GM19035 (cell line): Measurements from ENCODE around the gene PPM1J.
"Not testable (repeated sequence)": the region's sequence is repeated elsewhere in the genome, so short reads cannot be mapped to it uniquely, and the experiment has no call there.

ENCODE experiments used
- ATAC-seq: cut with Tn5 transposase; IDR thresholded peaks from one replicate; pipeline ENCODE4 v1.9.1; 2021; ENCODE audit not compliant: unreplicated experiment

Gene PPM1J

DNA sequence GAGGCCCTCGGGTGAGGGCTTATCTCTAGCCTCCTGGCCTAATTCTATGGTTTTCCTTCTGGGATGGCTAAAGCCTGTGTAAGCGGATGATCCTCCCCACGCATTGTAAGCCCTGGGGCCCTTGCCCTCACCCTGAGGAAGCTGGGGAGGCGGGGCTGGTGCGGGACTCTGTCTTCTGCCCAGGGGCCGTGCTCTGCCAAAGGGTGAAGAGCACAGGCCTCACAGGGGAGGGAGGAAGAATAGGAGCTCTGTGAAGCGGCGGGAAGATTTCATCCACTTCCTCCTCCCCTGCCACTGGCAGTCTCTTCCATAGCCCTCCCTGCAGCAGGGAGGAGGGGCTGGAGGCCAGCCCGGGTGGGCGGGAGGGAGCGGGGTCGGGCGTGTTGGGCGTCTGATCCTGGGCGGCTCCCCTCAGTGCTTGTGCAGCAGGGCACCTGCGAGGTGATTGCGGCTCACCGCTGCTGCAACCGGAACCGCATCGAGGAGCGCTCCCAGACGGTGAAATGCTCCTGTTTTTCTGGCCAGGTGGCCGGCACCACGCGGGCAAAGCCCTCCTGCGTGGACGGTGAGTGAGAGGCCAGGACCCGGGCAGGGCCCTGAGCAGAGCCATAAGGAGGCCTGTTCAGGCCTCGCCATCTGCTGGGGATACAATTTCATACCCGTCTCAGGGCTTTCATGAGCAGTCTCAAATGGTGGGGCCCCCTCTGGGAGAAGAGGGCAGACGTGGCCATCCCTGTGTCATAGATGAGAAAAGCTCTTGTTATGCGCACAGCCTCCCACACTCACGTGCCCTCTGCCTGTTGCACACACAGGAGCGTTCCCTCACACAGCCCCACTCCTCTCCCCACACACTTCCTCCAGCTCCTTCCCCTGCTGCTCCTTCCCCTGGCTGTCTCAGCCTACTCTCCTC lies 7.7 kb upstream of the PPM1J start:
- ATAC-seq, result no peak

- no peak for ATAC-seq
These were observed 6.9 kb upstream of the PPM1J start for GRCh38 chr1:112721966-112722524.

DNA sequence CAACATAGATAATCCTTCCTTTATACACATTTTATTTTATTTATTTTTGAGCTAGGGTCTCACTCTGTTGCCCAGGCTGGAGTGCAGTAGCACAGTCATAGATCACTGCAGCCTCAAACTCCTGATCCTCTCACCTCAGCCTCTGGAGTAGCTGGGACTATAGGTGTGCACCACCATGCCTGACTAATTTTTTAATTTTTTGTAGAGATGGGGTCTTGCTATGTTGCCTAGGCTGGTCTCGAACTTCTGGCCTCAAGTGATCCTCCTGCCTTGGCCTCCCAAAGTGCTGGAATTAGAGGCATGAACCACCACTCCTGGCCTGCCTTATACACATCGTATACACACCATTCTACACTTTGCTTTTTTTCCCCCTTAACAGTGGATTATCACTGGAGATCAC lies 6.2 kb upstream of the PPM1J start:
- ATAC-seq, result not testable (repeated sequence)

- no peak for ATAC-seq
These were observed 5.7 kb upstream of the PPM1J start for GRCh38 chr1:112720800-112721199.

- ATAC-seq, result no peak
These were observed 4.6 kb upstream of the PPM1J start for GRCh38 chr1:112719706-112720105.

- ATAC-seq, result no peak
These were observed 3.7 kb upstream of the PPM1J start for GRCh38 chr1:112718691-112719418.

- ATAC-seq, result no peak
These were observed 2.2 kb upstream of the PPM1J start for GRCh38 chr1:112717263-112717873.

DNA sequence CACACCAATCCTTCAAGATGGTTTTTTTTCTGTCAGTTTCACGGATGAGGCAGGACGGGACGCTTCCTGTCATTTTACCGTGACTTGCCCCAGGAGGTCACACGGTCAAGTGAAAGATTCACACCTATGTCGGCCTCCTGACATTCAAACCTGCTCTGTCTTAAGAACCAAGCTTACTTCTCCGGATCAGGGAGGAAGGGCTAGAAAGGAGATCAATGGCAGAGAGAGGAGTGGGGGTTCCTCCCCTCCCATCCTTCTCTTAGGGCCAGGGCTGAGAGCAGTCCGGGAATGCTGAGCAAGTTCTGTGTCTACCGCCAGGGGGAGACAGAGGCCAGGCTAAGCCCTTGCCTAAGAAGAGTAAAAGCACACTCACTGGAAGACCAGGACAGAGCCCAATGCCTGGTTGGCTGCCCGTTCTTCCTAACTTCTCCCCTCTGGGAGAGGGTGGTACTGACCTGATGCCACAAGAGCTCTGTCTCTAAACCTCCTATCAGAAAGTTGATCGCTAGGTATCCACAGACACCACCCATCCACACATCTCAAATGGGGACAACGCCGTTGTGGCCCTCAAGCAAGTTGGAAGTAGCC lies 1.1 kb upstream of the PPM1J start:
- ATAC-seq, result no peak

DNA sequence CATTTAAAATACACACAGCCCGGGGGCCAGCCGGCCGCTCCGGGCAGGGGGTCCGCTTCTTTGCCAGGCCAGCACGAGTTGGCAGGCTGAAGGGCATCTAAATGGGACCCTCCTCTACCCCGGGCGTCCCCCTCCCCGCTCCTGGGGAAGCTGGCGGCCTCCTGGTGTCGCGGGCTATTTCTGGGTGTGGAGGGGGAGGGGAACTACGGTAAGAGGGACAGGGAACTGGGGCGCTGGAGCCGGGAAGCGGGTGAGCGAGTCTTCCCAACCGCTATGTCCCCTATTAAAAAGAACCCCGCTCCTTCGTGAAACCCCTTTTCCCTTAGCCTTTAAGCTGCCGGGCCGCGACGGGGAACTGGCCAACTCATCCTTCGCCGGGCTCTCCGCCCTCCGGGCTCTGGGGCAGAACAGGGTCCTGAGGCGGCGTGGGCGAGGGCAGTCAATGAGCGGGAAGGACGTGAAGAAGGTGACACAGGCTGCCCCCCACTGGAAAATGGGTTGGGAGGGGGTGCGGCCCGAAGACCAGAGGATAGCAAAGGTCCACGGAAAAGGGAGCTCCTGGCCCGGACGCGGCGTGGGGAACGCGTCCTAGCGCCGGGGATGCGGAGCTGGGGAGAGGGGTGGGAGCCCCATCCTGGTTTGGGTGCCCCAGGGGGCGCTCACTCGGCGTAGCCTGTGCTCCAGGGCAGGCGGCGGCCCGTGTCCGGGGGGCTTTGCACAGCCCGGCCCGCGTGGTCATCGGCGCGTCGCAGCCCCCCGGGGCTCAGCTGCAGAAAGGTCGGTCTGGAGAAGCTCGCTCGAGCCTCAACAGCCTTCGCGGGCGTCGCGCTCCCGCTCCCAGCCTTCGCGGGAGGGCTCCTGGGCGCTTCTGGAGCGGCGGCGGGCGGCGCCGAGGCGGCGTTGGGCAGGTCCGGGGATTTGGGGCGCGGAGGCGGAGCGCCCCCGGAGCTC lies 544 bp downstream of the PPM1J start:
- ATAC-seq, result peak; percentile 20

DNA sequence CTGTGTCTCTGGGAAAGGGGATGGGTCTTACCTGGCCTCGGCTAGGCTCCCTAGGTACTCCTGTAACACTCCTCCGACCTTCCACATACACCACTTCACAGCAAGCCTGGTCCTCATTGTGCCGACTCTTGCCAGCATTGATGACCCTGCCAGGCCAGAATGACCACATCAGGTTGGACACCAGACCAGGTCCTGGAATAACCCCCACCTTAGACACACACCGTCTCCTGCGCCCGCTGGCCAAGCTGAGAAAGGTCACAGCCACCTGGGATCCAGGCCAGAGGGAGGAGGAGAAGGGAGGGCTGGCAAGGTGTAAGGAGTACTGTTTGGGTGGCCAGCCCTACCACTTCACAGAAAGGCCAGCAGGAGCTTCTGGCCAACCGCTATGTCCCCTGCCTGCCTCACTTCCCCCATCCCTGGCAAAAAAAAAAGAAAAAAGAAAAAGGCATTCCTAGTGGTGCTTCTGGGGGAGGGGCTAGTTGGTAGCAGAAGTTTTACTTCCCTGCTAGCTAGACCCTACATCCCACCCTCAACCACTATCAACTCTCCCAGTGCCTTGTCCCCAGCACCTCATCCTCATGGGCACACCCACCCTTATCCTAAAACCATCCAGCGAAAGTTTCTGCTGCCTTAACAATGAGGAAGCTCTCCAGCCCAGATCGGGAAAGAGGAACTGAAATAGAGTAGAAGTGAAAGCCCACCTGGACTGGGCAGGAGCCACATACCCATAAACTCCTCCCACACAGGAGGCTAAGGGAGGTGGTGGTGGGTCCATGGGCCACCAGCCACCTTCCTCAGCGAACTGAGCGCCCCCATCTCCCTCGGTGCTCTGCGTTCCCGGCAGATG lies 1.4 kb downstream of the PPM1J start:
- ATAC-seq, result no peak

DNA sequence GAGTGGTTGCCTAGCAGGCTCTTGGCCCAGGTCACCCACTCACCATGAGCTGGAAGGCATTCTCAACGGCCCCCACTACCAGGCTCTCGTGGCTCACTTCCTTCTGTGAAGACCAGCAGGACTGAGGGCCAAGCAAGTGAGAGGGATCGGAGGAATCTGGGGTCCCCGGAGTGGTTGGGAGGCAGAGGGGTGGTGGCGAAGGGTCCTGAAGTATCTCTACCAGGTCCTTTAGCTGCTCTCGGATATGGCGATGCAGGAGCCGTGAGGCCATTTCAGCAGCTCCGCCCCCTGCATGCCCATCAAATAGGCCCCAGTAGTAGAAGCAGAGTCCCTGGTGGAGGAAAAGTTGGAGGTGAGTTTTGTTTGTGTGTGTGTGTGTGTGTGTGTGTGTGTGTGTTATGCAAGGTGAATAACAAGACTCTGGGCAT lies 2.4 kb downstream of the PPM1J start:
- no peak for ATAC-seq

DNA sequence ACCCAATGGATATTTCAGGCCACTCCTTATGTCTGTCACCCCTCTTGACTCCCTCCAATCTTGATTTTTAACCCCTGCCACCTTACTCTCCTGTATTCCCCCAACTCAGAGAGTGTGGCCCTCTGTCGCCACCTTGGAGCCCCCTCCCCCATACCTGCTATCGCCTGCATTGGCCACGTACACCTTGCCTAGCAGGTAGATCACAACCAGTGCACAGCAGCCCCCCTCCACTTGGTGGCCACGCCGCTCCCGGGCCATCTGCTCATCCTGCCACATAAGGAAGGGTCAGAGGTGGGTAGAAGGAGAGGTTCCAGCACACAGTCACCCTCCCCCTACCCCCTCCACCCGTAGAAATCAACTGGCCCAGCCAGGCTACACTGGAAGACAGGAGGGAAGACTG lies 2.9 kb downstream of the PPM1J start:
- ATAC-seq, result no peak

- no peak for ATAC-seq
These were observed 3.5 kb downstream of the PPM1J start for GRCh38 chr1:112711670-112712069.

DNA sequence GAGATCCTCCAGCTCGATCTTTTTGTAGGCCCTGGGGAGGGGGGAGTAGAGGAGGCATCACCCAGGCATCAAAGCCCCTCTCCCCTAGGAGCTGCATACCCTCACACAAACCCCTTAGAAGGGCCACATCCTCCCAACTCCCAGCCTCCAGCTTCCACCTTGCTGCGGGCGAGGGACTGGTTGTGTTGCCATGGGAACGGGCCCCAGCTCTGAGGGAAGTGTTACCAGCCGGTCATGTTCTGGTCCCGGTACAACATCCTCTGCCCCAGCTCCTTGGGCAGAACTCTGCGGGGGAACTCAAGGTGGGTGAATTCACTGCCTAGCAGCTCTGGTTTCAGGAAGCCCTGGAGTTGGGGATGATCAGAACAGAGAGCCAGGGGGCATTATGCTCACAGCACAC lies 4.1 kb downstream of the PPM1J start:
- ATAC-seq, result no peak

GRCh38 chr1:112710586-112710985 lies 4.5 kb downstream of the PPM1J start:
- no peak for ATAC-seq

- ATAC-seq, result no peak
These were observed 5.0 kb downstream of the PPM1J start for GRCh38 chr1:112710159-112710558.

GRCh38 chr1:112708489-112708888 lies 6.6 kb downstream of the PPM1J start:
- ATAC-seq, result no peak

GRCh38 chr1:112708002-112708448 lies 7.1 kb downstream of the PPM1J start:
- no peak for ATAC-seq
